Smooth muscle cell (in vitro differentiated cells): ENCODE data around the gene PPFIA2. TPM values are rescaled to one million over a fixed set of nuclear protein-coding genes. Genes with fewer than 3 reads are reported as not detected.
A peak's percentile ranks its signal among the peaks of the same experiment; 100 is the strongest.

ENCODE experiments used
- DNase-seq: peaks from one replicate; lab custom pipeline; 2025; ENCODE audit not compliant: unreplicated experiment; lab: John Stamatoyannopoulos, UW
- H2AFZ ChIP-seq: fragments of 200-600 bp; sonication (generic); 2 replicates; pipeline ENCODE4 v1.6.0; 2016; ENCODE audit warnings: antibody characterized with exemption, low read depth, mild to moderate bottlenecking
- H3F3A ChIP-seq: fragments of 200-600 bp; sonication (generic); 2 replicates; pipeline ENCODE4 v1.6.0; 2017; ENCODE audit warnings: antibody characterized with exemption, low read depth
- H3K27ac ChIP-seq: fragments of 200-600 bp; sonication (generic); 2 replicates; pipeline ENCODE4 v1.5.1; 2016; ENCODE audit warnings: low read depth, mild to moderate bottlenecking
- H3K27me3 ChIP-seq: fragments of 200-600 bp; sonication (generic); 2 replicates; pipeline ENCODE4 v1.6.1; 2016; ENCODE audit warnings: low read depth, mild to moderate bottlenecking
- H3K36me3 ChIP-seq: fragments of 200-600 bp; sonication (generic); 2 replicates; pipeline ENCODE4 v1.5.1; 2016; ENCODE audit warnings: low read depth
- H3K4me1 ChIP-seq: fragments of 200-600 bp; sonication (generic); 2 replicates; pipeline ENCODE4 v1.5.1; 2016; ENCODE audit warnings: low read depth
- H3K4me2 ChIP-seq: fragments of 200-600 bp; sonication (generic); 2 replicates; pipeline ENCODE4 v1.6.0; 2016; ENCODE audit warnings: mild to moderate bottlenecking
- H3K4me3 ChIP-seq: fragments of 200-600 bp; sonication (generic); 2 replicates; pipeline ENCODE4 v1.5.1; 2016; ENCODE audit warnings: mild to moderate bottlenecking
- H3K79me2 ChIP-seq: fragments of 200-600 bp; sonication (generic); 2 replicates; pipeline ENCODE4 v1.6.0; 2016; ENCODE audit warnings: low read depth, mild to moderate bottlenecking
- H3K9ac ChIP-seq: fragments of 200-600 bp; sonication (generic); 2 replicates; pipeline ENCODE4 v1.6.0; 2016; ENCODE audit warnings: low read depth
- H3K9me3 ChIP-seq: fragments of 200-600 bp; sonication (generic); replicated peaks from 2 replicates; pipeline ENCODE4 v1.5.1; 2016; ENCODE audit warnings: low read depth
- H4K20me1 ChIP-seq: fragments of 200-600 bp; sonication (generic); 2 replicates; pipeline ENCODE4 v1.6.0; 2016; ENCODE audit warnings: low read depth
- CTCF ChIP-seq: fragments of 200-600 bp; sonication (generic); IDR thresholded peaks from 2 replicates; pipeline ENCODE4 v1.5.1; 2017; ENCODE audit warnings: borderline replicate concordance, mild to moderate bottlenecking, antibody characterized with exemption; ENCODE audit not compliant: insufficient read depth, poor library complexity, severe bottlenecking
- WGBS: methylation state at CpG from one replicate; pipeline ENCODE4 v1.1.7; 2016; ENCODE audit warnings: low lambda C conversion rate; 5-methylcytosine and 5-hydroxymethylcytosine counted together
- polyA plus RNA-seq: library from polyadenylated mRNA; unstranded; fragments of >200 nt; fragmentation: Nextera tagmentation; extraction: Ambion mirVana; gene quantifications from 2 replicates; pipeline ENCODE4 v1.2.1, GENCODE V29; 2016
- total RNA-seq: library from RNA; depleted of rRNA; stranded (reverse); fragments of >200 nt; gene quantifications from 2 replicates; pipeline ENCODE4 v1.2.3, GENCODE V29; 2014

The PPFIA2 gene
- total and polyA plus RNA-seq, 2 experiments from 2014 or later, result not detected

GRCh38 chr12:81585787-81586186, 173.4 kb downstream of the PPFIA2 start:
- Histone ChIP-seq H3F3A (no peaks in the 10 kb centered on the region), H3K36me3 (no peaks in the 10 kb centered on the region), H2AFZ (no peak overlapping the region), H3K9ac (no peak overlapping the region), H4K20me1 (no peaks in the 10 kb centered on the region), H3K27ac (no peak overlapping the region), H3K4me3 (no peak overlapping the region), H3K27me3 (no peaks in the 10 kb centered on the region), H3K4me1 (no peaks in the 10 kb centered on the region), H3K79me2 (no peaks in the 10 kb centered on the region), H3K4me2 (no peak overlapping the region), H3K9me3 (no peaks in the 10 kb centered on the region)
- no peak for TF ChIP-seq CTCF
- WGBS, result 87% methylated on average over 1 of the region's 1 CpG
- DNase-seq, result no peak

GRCh38 chr12:81573228-81573627, 185.9 kb downstream of the PPFIA2 start:
- Histone ChIP-seq H4K20me1 (no peaks in the 10 kb centered on the region), H2AFZ (peak overlapping the region; percentile 47), H3F3A (no peaks in the 10 kb centered on the region), H3K36me3 (no peaks in the 10 kb centered on the region), H3K4me1 (peaks cover 4% of the 10 kb centered on the region), H3K79me2 (no peaks in the 10 kb centered on the region), H3K4me2 (peak overlapping the region; percentile 25), H3K9ac (no peak overlapping the region), H3K9me3 (no peaks in the 10 kb centered on the region), H3K27me3 (no peaks in the 10 kb centered on the region), H3K4me3 (no peak overlapping the region), H3K27ac (no peak overlapping the region)
- WGBS, result 50% methylated on average over 3 of the region's 3 CpGs
- TF ChIP-seq CTCF, result no peak
- DNase-seq, result no peak

- no peaks in the 10 kb centered on the region for H4K20me1 ChIP-seq
- no peak overlapping the region for H3K4me2 ChIP-seq
- H3K4me1 ChIP-seq, result peaks cover 4% of the 10 kb centered on the region
- no peak overlapping the region for H3K27ac ChIP-seq
- no peak for TF ChIP-seq CTCF
- DNase-seq, result no peak
- H3K27me3 ChIP-seq, result no peaks in the 10 kb centered on the region
- no peaks in the 10 kb centered on the region for H3F3A ChIP-seq
- H2AFZ ChIP-seq, result no peak overlapping the region
- H3K4me3 ChIP-seq, result no peak overlapping the region
- H3K9me3 ChIP-seq, result no peaks in the 10 kb centered on the region
- H3K79me2 ChIP-seq, result no peaks in the 10 kb centered on the region
- H3K36me3 ChIP-seq, result no peaks in the 10 kb centered on the region
- H3K9ac ChIP-seq, result no peak overlapping the region
- 73% methylated on average over 1 of the region's 1 CpG for WGBS
These were observed 186.7 kb downstream of the PPFIA2 start for GRCh38 chr12:81572411-81572810.

- H3K9me3 ChIP-seq, result no peaks in the 10 kb centered on the region
- no peak overlapping the region for H3K4me3 ChIP-seq
- H3K79me2 ChIP-seq, result no peaks in the 10 kb centered on the region
- no peak for DNase-seq
- no peaks in the 10 kb centered on the region for H3F3A ChIP-seq
- H3K36me3 ChIP-seq, result no peaks in the 10 kb centered on the region
- peaks cover 4% of the 10 kb centered on the region for H3K4me1 ChIP-seq
- H3K27ac ChIP-seq, result no peak overlapping the region
- no peaks in the 10 kb centered on the region for H3K27me3 ChIP-seq
- H4K20me1 ChIP-seq, result no peaks in the 10 kb centered on the region
- no peak overlapping the region for H2AFZ ChIP-seq
- no peak overlapping the region for H3K4me2 ChIP-seq
- no peak overlapping the region for H3K9ac ChIP-seq
- 91% methylated on average over 2 of the region's 2 CpGs for WGBS
- no peak for TF ChIP-seq CTCF
These were observed 188.9 kb downstream of the PPFIA2 start for GRCh38 chr12:81570234-81570633.
